GM21825 (cell line): ENCODE measurements around the gene SH3GL3.

Experiments used
- ATAC-seq: cut with Tn5 transposase; IDR thresholded peaks from one replicate; pipeline ENCODE4 v1.9.1; 2021; ENCODE audit warnings: mild to moderate bottlenecking, moderate library complexity; ENCODE audit not compliant: unreplicated experiment

The SH3GL3 gene

DNA sequence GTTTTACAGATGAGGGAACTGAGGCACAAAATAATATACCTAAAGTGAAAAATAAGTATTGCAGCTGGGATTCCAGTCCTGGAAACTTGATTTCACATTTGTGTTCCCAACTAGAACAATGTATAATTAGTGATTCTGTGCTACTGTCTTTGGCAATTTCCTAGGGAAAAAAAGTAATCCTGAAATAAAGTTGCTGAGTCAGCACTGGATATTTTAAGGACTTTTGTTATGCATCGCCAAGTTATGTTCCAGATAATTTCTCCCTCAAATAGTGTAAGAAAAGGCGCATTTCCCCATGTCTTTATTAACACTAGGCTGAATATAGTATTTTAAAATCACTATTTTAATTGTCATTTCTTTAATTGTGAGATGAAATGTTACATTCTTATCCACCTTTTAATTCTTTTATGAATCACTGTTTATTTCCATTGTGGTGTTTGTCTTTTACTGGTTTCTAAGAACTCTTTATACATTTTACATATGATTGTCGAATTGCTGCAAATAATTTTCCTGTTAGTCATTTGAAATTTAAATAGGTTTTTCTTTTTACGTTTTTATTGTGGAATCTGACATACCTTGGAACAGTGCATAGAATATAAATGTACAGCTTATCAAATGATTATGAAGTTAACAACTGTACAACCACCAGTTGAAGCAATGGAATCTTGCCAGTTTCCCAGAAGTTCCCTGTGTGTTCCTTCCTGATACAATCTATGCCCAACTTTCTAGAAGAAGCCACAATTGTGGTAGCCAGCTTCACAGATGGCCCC, 56.6 kb downstream of the SH3GL3 start:
- no peak for ATAC-seq

- no peak for ATAC-seq
These were observed 57.2 kb downstream of the SH3GL3 start for GRCh38 chr15:83504365-83504764.

DNA sequence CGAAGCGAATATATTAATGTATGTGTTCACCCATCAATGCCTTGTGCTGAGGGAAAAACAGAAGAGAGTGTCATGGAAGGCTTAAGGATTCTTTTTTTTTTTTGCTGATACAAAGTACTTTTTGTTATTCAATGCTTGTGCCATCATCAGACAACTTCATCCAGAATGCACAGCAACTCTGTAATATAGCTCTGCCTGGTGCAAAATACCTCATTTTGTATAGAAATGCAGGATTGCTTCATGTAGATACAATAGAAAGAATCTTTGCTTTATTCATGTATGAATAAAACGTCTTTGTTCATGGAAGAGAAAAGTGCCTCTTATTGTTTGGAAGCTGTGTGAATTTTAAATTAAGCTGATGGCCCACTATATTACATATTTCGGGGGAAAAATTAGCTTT, 62.9 kb downstream of the SH3GL3 start:
- ATAC-seq = no peak

- ATAC-seq = no peak
These were observed 65.3 kb downstream of the SH3GL3 start for GRCh38 chr15:83512459-83512858.

- no peak for ATAC-seq
These were observed 67.4 kb downstream of the SH3GL3 start for GRCh38 chr15:83514584-83514983.

DNA sequence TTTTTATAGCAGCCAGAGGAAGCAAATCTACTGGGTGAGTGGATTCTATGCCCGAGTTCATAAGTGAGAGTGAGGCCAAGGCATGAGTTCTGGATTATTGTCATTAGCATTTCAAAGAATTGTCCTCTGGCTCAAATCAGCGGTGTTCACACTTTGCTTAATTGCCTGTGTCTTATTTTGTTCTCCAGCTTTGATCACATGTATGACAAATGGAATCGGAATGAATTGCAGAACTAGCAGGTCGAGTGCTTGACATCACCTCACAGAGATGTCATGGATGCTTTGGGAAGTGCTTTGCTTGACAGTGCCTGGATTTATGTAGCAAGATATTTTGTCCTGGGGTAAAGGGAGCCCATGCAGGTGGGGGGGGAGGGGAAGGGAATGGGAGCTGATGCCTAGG, 68.0 kb downstream of the SH3GL3 start:
- ATAC-seq = no peak

GRCh38 chr15:83516935-83517334, 69.8 kb downstream of the SH3GL3 start:
- ATAC-seq = no peak

DNA sequence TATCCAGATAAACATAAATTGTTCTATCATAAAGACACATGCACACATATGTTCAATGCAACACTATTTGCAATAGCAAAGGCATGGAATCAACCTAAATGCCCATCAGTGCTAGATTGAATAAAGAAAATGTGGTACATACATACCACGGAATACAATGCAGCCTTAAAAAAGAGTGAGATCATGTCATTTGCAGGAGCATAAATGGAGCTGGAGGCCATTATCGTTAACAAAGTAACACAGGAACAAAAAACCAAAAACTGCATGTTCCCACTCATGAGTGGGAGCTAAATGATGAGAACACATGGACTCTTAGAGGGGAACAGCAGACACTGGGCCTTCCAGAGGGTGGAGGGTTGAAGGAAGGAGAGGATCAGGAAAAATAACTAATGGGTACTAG, 79.2 kb downstream of the SH3GL3 start:
- no peak for ATAC-seq

DNA sequence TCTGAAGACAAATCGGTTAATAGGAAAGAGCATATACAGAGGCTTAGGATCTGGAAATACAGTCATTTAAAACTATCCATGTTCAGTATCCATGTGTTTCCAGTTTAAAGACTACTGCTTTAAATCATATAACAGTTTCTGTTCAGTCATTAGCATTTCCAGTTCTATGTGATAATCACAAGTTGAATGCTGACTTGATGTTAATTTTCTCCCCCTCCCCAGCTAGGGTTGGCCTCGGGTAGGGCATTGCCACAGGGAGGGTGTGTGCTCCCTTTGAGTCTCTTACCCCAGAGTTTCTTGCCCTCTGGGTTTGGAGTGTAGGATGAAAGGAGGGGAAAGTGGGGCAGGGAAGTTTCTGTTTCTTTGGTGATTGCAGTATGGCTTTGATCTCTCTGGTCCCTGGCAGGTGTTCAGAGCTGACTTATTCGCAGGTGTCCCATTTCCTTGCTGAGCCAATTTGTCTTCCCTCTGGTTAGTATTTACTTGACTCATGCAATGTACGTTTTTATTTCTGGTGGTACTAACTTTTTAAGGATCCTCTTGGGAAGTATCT, 86.3 kb downstream of the SH3GL3 start:
- no peak for ATAC-seq

GRCh38 chr15:83537606-83538005, 90.5 kb downstream of the SH3GL3 start:
- ATAC-seq = no peak

GRCh38 chr15:83538682-83539081, 91.5 kb downstream of the SH3GL3 start:
- ATAC-seq = no peak

DNA sequence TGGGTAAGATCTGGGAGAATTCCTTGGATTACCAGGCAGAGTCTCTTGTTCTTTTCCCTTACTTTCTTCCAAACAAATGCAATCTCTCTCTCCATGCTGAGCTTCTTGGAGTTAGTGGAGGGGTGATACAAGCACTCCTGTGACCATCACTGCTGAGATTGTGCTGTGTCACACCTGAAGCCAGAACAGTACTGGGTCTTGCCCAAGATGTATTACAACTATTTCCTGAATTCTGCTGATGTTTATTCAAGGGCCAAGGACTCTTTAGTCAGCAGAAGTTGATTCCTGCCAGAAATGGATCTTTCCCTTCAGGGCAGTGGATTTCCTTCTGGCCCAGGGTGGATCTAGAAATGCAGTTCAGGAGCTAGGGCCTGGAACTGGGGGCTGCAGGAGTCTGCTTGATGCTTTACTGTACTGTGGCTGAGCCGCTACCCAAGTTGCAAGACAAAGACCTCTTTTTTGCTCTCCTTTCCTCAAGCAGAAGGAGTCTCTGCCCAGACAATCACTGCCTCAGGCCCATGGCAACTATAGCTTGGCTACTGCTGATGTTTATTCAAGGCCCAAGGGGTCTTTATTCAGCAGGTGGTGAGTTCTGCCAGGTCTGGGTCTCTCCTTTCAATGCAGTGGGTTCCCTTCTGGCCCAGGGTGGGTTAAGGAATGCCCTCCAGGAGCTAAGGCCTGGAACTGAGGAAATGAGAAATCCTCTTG, 98.8 kb downstream of the SH3GL3 start:
- no peak for ATAC-seq

DNA sequence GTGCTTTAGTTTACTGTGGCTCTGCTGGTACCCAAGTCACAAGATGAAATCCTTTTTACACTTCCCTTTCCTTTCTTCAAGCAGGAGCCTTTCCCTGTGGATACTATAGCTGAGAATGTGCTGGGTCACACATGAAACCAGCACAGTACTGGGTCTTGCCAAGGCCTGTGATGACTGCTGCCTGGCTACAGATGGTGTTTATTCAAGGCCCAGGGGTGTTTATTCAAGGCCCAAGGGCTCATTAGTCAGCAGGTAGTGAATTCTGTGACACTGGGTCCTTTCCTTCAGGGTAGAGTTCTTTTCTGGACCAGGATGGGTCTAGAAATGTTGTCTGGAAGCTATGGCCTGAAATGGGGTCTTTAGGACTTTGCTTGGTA, 99.4 kb downstream of the SH3GL3 start:
- ATAC-seq = no peak

- no peak for ATAC-seq
These were observed 100.0 kb downstream of the SH3GL3 start for GRCh38 chr15:83547168-83547567.

DNA sequence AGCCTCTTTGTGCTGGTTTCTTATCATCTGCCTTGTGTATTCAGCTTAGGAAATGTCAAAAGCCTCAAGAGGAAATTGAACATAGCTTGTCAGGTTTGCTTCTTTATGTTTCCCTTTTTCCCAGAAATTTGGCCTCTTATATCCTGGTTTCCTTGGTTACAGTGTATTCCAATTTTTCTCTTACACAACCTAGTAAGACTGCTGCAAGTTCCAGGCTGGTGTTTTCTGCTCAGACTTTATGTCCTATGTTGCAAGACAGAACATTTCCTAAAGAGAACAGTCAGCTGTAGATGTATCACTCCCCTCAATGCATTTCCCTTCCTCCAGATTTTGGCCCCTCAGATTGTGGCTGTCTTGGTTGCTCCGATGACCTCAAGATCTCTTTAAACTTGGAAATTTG, 102.5 kb downstream of the SH3GL3 start:
- no peak for ATAC-seq

DNA sequence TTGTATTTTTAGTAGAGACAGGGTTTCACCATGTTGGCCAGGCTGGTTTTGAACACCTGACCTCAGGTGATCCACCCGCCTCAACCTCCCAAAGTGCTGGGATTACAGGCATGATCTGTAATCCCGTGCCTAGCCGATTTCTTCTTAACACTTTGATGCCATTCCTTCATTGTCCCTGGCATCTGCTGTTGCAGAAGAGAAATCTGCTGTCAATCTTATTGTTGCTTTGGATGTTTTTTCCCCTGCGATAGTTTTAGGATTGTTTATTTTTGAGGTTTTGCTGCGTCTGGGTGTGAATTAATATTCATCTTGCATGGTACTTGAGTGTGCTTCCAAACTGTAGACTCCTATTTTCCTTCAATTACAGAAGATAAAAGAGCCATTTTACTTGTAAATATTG, 107.4 kb downstream of the SH3GL3 start:
- no peak for ATAC-seq

DNA sequence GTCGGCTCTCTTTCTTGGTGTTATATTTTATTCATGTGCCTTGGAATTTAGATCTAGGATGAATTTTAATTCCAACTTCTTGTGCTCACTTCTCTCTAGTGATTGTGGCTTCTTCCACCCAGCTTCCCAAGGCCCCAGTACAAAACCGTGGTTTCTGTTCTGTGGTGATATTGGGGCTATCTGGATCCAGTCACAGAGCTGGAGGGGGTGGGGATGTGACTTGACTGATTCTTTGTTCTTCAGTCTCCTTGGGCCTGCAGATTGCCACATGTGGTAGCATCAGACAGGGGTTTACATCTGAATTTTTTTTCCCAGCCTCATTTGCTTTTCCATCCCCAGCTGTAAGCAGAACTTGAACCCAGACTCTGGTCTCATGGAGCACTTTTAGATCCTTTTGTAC, 108.2 kb downstream of the SH3GL3 start:
- no peak for ATAC-seq

- no peak for ATAC-seq
These were observed 108.9 kb downstream of the SH3GL3 start for GRCh38 chr15:83556068-83556467.

GRCh38 chr15:83556754-83557153, 109.6 kb downstream of the SH3GL3 start:
- ATAC-seq = no peak

GRCh38 chr15:83558146-83558545, 111.0 kb downstream of the SH3GL3 start:
- ATAC-seq = no peak

GRCh38 chr15:83559310-83559966, 112.3 kb downstream of the SH3GL3 start:
- peak; percentile 69 for ATAC-seq

DNA sequence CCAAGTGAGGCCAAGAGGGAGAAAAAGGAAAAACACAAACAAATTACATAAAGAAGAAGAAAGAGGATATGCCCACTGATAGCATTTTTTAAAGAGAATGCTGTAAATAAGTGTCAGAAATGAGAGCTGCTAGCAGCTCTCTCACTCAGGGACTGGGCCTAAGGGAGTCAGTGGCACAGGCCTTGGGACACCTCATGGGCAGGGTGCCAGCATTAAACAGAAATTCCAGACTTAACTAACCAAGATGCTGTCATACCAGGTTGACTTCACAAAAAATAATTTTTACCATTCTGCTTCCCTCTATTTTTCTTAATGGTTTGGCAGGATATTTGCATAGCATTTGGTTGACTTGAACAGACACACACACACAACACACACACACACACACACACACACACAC, 114.5 kb downstream of the SH3GL3 start:
- no peak for ATAC-seq
